ENCODE data around the gene AKNAD1.
"Not testable (repeated sequence)": the region's sequence is repeated elsewhere in the genome, so short reads cannot be mapped to it uniquely, and the experiment has no call there.

AKNAD1 gene

GRCh38 chr1:108785880-108786279, 71.0 kb downstream of the AKNAD1 start:
- no peak overlapping the region for H3K4me3 ChIP-seq (ENCODE audit: low read depth, low read length)

GRCh38 chr1:108785264-108785663, 71.6 kb downstream of the AKNAD1 start:
- H3K4me3 ChIP-seq (ENCODE audit: low read depth, low read length), result no peak overlapping the region

- not testable (repeated sequence) for H3K4me3 ChIP-seq (ENCODE audit: low read depth, low read length)
Observed at GRCh38 chr1:108781575-108781944, 75.3 kb downstream of the AKNAD1 start.

GRCh38 chr1:108780937-108781574, 75.8 kb downstream of the AKNAD1 start:
- no peak overlapping the region for H3K4me3 ChIP-seq (ENCODE audit: low read depth, low read length)

- no peak overlapping the region for H3K4me3 ChIP-seq (ENCODE audit: low read depth, low read length)
Observed at GRCh38 chr1:108779455-108779854, 77.4 kb downstream of the AKNAD1 start.

GRCh38 chr1:108777839-108778238, 79.1 kb downstream of the AKNAD1 start:
- no peak overlapping the region for H3K4me3 ChIP-seq (ENCODE audit: low read depth, low read length)

- H3K4me3 ChIP-seq (ENCODE audit: low read depth, low read length), result no peak overlapping the region
Observed at GRCh38 chr1:108767708-108768107, 89.2 kb downstream of the AKNAD1 start.

- H3K4me3 ChIP-seq (ENCODE audit: low read depth, low read length), result no peak overlapping the region
Observed at GRCh38 chr1:108767115-108767514, 89.8 kb downstream of the AKNAD1 start.
